HG02763 (cell line): ENCODE measurements around the gene ZNF625.

Source experiments
- ATAC-seq: cut with Tn5 transposase; IDR thresholded peaks from one replicate; pipeline ENCODE4 v1.9.1; 2021; ENCODE audit warnings: mild to moderate bottlenecking, moderate library complexity; ENCODE audit not compliant: unreplicated experiment

The ZNF625 gene

DNA sequence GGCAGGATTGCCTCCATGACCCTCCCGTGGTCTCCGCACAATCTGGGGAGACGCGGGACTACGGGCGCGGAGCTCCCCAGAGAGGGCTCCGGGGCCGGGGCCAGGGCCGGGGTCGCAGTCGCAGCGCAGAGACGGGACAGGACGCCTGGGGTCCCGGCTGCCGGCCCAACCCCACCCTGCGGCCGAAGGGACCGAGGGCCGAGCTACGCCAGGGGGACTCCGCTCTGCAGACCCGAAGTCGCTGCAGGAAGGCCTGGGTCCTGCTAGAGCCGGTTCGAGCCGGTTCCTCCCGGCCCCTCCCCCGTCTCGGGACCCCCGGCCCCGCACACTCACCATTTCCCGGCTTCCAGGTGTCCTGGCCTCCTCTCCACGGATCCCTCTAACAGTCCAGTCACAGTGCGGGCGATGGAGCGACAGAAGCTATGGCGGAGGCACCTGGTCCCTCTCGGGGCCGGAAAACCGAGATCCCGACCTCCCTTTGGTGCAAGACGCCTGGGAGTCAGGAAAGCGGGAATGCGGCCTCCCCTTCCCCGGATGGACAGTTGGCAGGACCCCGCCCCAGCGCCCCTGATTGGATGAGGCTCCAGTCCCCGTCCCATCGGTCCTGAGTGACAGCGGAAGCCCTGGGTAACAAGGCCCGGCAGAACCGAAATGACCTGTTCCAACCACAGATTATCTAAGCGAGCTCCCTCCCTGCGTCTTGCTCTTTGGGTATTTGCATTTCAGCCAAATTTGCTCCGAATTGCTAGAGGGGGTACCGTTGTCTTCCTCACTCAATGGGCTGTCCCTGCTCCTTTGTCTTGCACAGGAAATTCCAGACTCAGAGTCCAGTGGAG lies at the start of gene ZNF625:
ZNF625 (minus strand) TSS at position 512 of the 836 bp plus-strand sequence; CDS start at position 336, 176 bp downstream.
- ATAC-seq = peak; percentile 66

DNA sequence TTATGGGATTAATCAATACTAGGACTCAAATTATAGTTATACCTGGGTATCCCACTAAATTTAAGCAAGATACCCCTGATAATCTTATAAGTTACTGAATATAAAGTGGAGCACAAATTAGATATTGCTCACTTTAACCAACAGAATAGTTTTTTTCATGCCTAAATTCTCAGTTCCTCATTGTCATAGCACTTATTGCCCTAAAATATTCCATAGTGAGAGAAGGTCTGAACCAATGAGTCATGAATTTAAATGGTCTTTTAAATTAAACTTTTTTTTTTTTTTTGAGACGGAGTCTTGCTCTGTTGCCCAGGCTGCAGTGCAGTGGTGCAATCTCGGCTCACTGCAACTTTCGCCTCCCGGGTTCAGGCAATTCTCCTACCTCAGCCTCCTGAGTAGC lies 48.8 kb upstream of the ZNF625 start:
- no peak for ATAC-seq

DNA sequence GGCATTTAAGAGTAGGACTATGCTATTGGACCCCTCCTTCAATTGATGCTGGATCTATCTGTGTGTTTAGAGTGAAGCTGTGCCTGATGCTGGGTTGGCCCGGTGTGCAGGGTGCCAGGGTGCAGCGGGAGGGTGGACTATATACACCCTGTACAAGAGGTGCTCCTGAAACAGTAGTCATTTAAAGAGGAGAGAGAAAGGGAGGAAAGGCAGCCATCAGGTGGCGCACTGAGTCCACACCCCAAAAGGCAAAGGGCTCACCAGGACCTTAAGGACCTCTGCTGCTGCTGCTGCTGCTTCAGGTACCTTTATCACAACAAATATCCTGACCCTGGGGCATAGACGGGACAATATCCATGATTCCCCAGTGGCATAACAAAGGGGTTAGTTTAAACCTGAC lies 45.7 kb upstream of the ZNF625 start:
- no peak for ATAC-seq

DNA sequence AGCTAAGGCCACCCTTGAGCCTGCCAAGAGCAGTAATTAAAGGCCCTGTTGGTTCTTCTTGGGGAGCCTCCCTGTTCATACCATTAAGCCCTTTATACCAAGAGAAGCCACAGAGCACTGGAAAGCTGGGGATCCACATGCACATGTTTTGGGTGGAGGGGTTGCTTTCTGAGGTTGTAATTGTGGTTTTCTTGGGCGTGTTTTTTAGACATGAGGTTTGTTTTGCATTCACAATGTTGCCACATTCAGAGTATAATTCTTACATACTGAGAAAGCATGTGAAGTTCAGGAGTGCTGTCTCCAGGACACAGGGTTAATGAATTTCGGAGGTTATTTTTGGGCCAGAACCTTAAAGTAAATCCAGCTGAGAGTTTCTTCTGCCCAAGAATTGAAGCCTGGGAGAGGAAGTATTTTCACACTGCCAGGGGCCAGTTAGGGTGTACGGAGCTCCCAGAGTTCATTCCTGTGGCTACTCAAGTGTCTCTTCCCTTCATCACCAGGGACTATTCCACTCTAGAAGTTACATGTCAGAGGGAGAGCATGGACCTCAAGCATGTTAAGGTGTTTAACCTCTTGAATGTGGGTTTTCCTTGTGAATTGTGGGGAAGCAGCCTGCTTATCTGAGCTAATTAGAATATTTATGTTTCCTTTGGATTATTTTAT lies 43.4 kb upstream of the ZNF625 start:
- ATAC-seq = no peak

DNA sequence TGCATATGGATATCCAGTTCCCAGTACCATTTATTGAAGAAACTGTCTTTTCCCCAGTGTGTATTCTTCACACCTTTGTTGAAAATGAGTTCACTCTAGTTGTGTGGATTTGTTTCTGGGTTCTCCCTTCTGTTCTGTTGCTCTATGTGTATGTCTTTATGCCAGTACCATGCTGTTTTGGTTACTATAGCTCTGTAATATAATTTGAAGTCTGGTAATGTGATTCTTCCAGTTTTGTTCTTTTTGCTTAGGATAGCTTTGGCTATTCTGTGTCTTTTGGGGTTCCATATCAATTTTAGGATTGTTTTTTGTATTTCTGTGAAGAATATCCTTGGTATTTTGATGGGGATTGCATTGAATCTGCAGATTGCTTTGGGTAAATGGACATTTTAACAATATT lies 41.6 kb upstream of the ZNF625 start:
- no peak for ATAC-seq

DNA sequence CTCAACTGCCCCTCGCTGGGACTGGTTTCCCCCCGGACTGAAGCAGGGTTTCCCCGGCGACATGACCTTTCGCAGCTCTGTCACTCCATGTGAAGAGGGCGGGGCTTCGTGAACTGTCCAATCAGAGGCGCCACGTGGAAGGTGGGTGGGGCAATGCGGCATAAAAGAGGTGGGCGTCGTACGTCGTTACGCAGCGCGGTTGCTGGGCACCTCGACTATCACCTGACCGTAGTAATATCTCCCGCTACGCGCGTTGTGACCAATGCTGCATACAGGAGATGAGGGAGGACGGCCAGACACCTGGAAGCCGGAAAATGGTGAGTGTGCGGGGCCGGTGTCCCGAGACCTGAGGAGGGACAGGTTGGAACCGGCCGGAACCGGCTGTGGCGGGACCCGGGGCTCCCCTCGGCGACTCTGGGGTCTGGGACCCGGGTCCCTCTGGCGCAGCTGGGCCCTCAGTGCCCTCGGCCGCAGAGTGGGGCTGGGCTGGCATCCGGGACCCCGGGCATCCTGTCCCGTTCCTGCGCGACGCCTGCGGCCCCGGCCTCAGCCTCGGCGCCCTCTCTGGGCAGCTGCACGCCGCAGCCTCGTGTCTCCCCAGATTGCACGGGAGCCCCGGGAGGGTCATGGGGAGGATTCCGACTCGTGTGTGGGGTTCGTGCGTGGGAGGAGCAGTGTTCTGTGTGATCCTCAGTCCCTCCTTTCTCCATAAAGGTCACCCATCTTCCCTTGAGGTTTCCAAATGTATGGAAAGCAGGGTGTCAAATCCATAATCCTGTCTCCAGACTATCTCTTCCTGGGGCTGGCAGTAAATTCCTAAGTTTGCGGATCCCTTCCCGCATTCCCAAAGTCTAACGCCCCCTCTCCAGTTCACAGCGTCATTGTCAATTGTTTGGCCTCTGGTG lies 38.5 kb upstream of the ZNF625 start:
- no peak for ATAC-seq

DNA sequence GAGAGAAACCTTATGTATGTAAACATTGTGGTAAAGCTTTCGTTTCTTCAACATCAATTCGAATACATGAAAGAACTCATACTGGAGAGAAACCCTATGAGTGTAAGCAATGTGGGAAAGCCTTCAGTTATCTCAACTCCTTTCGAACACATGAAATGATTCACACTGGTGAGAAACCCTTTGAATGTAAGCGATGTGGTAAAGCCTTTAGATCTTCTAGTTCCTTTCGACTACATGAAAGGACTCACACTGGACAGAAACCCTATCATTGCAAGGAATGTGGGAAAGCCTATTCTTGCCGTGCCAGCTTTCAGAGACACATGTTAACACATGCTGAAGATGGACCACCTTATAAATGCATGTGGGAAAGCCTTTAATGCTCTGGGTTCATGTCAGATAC lies 31.1 kb upstream of the ZNF625 start:
- no peak for ATAC-seq

DNA sequence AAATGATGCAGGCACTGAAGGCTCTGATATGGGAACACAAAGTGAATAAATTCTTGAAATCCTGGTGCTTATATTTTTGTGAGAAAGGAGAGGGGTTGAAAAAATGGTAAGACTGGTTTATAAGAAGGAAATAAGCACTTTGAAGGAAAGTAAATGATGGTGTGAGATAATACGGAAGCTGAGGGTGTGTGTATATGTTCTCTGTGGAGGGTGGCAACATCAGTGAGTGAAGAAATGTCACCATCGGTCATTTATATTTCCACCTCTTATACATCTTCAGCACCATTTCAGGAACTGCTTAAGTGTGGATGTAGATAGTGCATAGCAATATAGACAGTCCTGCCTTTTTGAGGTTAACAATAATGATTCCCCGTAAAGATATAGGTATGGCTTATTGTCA lies 23.8 kb upstream of the ZNF625 start:
- no peak for ATAC-seq

DNA sequence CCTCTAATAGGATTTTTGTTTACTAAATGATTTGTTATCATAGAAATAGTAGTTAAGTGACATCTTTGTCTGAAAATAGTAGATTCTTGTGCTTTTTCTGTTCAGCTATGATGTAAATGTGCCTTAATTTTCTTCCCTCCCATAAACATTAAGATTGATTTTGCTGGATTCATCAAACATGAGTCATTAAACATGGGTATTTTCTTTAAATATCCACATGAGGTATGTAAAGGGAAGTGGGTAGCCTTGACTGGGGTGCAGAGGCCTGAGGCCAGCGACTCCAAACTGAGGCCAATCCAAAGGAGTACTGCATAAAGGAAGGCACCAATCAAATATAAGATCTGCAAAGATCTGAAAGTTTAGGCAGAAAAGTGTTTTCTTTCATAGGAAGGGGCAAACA lies 10.1 kb upstream of the ZNF625 start:
- no peak for ATAC-seq

DNA sequence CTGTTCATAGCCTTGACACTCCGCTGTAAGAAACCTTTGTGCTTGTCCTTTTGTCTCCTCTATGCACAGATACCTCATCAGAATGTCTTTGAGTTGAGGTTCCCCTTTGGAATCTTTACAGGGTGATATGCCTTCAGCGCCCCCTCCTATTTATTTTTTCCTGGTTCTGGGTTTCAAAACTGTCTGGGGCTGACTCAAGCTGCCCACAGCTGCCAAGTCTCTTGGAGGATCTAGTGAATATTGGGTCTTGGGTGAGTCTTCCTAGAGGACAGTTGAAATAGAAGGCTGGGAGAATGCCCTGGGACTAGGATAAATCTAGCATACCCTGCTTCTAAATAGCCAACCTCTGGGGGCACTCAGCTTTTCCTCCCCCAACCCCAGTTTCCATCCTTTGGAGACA lies 7.3 kb upstream of the ZNF625 start:
- ATAC-seq = no peak

DNA sequence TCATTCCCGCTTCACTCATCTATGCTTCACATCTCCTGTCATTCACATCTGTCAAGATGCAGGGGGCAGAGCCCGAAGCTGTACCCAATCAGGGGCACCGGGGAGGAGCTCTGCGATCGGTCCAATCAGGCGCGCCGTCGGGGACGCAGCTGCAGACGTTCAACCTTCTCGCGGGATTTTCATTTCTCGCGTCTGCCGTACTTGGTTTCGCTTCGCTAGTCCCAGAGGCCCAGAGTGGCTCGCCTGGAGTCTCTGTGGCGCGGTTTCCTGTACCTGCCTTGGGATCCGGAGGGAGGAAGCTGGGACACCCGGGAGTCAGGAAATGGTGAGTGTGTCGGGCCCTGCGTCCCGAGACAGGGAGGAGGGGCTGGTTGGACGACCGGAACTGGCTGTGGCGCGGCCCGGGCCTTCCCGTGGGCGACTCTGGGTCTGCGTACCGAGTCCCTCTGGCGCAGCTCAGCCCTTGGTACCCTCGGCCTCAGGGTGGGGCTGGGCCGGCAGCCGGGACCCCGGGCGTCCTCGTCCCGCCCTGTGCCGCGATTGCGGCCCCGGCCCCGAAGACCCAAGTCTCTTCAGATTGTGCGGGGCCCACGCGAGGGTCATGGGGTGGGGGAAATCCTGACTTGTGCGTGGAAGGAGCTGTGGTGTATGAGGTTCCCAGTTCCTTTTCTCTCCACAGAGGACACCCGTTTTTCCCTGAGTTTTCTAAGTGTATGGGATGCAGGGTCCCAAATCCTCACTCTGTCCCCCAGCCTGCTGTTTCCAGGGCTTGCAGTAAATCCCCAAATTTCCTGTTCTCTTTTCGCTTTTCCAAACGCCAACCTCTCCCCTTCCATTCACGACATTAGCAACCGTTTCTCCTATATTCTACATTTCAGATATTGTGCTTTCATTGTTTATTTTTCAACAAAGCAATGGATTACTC lies 6.6 kb upstream of the ZNF625 start, which contains the start of gene ZNF136:
ZNF136 (plus strand) TSS at position 215 of the 925 bp plus-strand sequence; CDS start at position 323, 108 bp downstream.
- peak; percentile 90 for ATAC-seq

DNA sequence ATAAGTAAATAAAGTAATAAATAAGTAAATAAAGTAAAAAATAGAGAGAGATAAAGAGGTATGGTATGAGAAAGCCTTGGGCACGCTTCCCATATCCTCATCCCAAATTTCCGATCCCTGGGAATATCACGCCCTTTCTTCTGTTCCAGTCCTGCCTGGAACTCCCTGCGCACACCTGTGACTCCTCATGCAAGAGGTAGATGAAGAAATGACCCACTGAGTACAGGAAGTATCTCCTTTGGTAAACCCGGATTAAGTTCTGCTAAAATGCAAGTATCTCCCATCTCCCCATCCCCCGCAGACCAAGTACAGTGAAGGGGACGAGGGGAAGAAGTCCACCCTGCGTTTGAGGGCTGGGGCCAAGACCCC lies 6.0 kb upstream of the ZNF625 start:
- ATAC-seq = no peak

DNA sequence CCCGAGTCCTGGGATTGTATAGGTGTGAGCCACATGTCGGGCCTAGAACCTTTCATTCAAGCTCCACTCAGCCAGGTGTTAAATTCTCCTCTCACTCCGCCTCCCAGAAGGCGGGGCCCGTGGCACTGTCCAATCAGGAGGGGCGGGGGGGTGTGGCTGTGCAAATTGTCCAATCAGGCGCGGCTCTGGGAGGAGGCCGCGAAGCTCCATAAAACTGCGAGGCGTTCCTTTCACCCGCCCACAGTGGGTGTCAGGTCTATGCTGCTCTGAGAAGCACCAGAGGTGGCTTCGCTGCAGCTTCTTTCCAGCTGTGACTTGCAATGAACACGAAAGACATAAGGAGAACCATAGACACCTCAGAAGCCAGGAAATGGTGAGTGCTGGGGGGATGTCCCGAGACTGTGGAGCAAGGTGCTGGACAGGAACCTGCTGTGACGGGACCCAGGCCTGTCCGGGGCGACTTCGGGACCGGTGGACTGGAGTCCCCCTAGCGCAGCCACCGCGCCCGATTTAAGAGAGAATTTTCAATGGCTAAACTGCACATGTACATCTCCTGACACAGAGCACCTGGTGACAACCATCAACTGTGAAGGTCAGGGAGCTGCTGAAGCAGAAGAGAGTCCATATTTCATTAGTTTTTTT lies 3.4 kb upstream of the ZNF625 start:
- no peak for ATAC-seq

DNA sequence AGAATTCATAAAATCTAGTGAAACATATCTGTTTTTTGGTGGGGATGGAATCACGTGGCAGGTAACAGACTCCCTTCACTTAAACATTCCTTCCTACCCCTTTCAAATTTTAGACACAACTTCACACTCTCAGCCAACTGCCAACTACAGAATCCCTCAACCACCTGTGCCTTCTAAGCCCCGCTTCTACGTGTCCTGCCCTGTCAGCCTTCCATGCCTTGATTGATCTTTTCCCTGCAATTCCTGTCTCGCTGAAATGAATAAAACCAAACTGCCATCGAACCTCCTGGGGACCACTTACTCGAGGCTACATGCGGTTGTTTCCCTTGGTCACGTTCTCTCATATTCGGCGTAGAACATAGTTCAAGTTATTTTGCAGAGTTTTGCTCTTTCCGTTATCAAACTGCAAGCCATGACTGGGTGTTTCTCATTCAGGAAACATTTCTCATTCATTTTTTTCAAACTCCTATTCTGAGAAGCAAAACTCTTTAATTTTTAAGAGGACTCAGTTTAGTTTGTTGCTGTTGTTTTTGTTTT lies 1.1 kb downstream of the ZNF625 start:
- no peak for ATAC-seq

DNA sequence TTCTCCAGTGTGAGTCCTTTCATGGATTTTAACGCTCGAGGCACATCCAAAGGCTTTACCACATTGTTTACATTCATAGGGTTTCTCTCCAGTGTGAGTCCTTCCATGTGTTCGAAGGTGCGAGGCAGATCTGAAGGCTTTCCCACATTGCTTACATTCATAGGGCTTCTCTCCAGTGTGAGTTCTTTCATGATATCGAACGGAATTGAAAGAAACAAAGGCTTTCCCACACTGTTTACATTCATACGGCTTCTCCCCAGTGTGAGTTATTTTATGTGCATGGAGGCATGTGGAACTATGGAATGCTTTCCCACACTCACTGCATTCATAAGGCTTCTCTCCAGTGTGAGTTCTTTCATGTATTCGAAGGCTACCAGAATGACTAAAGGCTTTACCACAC lies 11.2 kb downstream of the ZNF625 start:
- ATAC-seq = no peak

DNA sequence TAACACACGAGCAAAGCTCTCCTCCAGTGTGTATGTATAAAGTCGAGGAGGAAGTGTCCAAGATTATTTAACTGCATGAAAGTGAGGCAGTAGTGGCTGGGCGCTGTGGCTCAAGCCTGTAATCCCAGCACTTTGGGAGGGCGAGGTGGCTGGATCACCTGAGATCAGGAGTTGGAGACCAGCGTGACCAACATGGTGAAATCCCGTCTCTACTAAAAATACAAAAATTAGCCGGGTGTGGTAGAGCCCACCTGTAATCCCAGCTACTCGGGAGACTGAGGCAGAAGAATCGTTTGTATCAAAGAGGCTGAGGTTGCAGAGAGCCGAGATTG lies 15.2 kb downstream of the ZNF625 start:
- ATAC-seq = no peak

DNA sequence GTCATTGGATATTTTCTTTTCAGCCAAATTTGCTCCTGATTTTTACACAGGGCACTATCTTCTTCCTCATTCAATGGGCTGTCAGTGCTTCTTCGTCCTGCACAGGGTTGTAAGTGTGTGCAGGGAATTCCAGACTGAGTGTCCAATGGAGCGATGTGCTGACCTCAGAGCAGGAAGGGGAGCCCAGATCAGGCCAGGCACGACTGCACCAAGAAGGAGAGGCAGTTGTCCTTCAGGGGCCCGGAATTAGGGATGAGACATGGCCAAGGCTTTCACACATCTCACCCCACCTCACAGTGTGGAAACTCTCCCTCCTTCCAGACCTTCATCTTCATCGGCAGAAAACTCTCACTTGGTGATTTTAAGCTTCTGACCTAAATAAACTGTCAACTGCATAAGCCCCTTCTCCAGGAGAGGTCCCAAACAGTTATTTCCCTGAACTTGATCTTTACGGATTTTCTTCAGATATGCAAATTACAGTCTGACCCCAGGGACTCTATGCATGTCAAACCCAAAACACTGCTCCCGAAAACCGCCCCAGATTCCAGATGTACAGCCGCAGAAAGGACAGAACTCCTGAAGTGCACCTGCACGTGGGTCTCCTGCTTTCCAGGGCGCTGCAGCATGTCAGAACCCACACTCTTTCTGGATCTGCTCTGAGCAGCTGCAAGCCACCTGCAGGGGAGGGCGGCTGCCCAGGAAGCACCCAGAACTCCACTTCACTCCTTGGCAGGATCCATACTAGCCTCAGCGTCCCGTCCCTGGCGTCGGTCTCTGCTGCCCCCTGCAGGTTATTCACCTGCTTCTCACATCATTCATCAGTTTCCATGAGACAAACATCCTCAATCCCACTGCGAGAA lies 15.8 kb downstream of the ZNF625 start:
- peak; percentile 47 for ATAC-seq

DNA sequence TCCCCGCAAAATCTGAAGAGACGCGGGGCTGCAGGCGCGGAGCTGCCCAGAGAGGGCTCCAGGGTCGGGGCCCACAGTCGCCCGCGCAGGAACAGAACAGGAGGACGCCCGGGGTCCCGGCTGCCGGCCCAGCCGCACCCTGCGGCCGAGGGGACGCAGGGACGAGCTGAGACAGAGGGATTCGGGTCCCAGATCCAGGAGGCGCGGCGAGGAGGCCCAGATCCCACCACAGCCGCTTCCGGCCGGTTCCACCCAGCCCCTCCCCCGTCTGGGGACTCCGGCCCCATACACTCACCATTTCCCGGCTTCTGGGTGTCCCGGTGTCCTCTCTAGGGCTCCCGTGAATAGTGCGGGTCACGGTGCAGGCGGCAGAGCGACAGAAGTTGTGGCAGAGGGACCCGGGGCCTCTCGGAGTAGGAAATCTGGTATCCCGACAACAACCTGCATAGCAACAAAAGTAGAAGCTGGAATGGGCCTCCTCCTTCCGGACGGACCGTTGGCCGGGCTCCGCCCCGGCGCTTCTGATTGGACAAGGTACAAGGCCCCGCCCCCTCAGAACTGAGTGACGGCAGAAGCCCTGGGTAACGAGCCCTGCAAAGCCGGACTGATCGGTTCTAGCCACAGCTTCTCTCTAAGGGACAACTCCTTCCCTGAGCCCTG lies 16.5 kb downstream of the ZNF625 start, which contains the start of gene ZNF20:
ZNF20 (minus strand) TSS at position 466 of the 660 bp plus-strand sequence; CDS start at position 298, 168 bp downstream.
- peak; percentile 87 for ATAC-seq
